Stimulated activated naive CD4-positive, alpha-beta T cell (primary cell): Measurements from ENCODE around the gene FRAS1.
"Not testable (repeated sequence)": the region's sequence is repeated elsewhere in the genome, so short reads cannot be mapped to it uniquely, and the experiment has no call there.

Experiments used
- DNase-seq, 6 experiments: peaks; one replicate each; lab custom pipeline; 2025; lab: John Stamatoyannopoulos, UW

Gene FRAS1

DNA sequence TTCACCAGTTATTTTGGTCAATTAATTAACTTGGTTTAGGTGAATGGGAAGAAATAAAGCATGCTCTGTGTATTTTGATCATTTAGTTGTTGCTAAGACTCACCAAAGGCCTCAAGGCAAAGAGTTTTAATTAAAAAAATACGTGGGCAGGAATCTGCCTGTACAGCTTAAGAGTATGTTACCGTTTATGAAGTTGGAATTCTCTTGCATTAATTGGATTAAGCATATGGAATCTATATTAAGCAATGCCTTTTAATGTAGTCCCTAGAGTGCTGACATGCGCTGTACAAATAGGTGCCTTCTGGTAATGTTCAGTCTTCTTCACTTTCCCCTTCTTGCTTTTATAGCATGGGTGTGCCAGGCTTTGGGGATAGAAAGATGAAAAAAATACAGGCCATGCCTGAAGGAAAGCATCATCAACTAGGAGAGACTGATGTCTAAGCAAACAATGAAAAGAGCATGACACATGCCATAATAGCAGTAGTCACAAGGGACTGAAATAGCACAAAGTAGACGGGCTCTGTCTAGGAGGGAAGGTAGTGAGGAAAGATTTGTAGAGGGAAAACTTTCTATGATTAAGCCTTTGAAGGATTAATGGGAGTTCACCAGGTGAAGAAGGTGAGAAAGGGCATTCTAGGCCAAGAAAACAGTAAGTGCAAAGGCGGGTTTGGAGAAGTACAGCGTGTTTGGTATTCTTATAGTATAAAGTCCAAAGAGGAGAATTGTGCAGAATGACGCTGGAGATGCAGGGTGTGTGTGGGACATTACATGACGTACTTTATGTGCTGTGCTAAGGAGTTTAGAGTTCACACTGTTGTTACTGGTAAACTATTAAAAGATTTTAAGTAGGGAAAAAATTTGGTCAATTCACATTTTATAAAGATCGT lies 268.4 kb downstream of the FRAS1 start:
- DNase-seq, result no peak

DNA sequence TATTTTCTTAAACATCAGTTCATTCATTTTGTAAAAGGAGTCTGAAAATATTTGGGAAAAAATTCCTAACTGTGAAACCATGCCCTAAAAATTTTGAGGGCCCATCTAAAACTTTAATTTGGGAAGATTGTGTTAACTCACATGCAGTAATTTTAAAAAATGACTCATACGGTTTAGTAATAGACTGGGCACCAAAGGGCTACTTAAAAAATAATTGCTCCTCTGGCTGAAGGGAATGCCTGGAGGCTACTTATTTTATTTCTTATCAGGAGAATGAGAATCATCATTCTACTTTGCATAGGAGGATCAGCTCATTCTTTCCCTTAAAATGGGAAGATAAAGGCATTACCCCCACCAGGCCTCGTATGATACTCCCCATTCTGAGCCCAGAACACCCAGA lies 271.5 kb downstream of the FRAS1 start:
- not testable (repeated sequence) for DNase-seq

DNA sequence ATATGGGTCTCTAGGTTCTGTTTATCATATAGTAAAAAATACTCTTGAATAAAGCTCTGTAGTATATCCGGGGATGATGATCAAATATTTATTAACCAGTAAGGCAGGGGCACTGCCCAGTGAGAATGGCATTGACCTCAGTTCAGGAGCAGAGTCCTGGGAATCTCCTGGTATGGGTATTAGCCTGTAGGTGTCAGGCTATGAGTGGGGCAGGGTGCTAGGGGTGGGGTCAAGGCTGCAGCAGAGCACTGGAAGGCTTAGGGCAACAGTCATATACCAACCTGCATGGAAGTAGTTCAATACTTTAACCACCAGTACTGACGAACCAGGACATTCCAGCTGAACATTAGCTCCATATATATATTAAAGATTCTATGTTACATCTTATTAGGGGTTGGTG lies 274.1 kb downstream of the FRAS1 start:
- no peak for DNase-seq

DNA sequence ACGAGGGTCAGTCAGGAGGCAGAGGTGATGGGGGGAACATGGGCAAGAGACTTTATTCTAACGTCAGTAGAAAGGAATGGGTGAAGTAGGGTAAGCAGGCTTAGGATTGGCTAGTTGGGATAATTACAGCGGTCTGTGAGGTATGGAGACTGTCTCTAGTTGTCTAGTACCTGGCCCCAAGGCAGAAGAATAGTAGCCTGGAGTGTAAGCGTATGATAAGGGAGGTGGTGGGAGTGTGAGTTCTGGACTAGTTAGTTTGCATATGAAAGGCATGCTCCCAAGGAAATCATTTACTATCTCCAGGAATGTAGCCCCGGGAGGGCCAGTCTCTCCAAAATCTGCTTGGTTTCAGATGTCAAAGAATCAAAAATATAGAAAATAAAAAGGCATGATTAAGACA lies 274.8 kb downstream of the FRAS1 start:
- DNase-seq, result no peak

DNA sequence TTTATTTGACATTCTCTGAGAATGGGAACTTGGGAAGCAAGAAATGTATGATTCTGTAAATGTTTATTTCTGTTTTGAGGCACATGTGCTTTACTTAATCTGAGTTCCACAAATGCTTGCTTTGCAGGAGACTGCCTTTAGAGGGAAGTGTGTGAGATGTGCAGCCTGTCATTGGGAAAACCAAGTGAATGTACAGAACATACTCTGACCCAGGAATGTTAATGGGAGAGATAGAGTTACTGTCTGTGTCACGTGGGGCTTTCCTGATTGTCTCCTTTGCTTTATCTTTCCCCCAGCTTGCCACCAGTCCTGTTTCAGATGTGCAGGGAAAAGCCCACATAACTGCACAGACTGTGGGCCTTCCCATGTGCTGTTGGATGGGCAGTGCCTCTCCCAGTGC lies 275.9 kb downstream of the FRAS1 start:
- no peak for DNase-seq

DNA sequence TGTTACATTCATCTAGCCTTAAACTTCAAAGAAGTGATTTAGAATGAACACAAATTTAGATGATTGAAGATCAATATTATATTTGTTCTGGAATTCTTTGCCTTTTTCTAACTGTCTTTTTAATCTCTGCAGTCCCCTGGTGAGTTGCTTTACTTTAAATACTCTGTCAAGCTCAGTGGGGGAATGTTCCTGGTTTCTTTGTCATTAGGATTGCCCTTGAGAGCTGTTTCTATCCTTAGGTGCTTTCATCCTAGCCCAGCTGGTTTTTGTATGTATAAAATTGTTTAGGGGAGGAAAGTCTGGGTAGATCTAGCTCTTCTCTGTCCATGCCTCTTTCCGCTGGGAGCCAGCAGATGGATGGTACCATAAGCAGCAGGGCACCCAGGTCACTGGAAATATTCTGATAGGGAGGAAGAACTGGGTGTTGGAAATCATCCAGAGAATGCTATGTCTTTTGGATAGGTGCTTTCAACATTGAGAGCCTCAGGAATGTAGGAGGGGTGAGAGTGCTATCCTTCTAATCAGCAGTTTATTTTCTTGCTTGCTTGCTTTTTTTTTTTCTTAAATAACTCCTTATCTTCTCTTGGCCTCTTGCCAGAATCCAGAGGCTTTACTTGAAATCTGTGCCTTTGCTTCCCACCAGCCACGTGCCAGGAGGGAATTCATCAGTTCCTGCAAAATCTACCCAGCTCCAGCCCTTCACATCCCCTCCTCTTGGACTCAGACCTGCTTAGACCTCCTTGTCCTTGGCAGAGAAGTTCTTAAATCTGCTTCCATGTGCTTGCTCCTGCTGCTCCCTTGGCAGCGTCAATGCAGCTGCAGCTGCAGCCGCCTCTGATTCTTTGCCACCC lies 279.2 kb downstream of the FRAS1 start:
- DNase-seq, result no peak

DNA sequence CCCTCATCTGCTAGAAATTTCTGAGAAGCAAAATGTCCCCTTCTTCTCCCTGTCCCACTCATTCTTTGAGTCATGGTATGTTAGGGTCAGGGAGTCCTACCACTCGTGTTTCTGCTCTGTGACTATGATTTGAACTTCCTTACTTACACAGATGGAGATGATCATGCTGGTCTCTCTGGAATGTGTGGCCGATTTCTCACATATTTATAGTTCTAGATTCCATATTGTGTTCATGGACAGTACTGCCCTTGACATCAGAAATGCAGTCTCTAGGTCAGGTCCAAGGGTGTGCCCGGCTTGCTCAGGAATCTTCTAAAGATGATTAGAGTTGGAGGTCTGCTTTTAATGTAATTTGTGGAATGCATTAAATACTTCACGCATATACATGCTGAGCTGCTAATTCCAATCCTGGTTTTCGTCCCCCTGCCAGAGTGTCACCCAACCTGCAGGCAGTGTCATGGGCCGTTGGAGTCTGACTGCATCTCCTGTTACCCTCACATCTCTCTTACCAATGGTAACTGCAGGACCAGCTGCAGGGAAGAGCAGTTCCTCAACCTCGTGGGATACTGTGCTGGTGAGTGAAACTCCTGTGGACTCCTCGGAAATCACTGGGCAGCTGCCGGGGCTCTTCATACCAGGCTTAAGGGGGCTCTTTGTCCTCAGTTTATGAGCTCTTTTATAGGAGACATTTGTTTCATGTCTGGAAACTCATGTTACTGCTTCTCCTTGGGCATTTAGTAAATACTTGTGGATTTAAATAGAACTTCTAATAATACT lies 280.3 kb downstream of the FRAS1 start:
- DNase-seq, result no peak

DNA sequence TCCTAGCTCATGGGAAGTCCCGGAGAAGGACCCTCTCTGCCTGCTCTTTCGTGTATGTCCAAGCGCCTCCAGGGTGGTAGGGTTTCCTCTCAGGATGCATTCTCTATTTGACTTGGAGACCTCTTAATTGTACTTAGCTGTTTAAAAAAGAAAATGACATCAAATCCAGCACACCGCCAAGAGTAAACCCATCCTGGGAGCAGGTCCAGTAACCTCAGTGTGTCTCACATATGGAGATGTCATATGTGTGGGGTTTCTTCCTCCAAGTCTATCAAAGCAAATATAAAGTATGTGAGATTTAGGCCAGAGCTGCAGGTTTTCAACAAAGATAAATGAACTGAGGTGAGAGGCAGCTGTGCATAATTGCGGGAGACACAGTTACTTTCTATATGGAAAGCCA lies 285.0 kb downstream of the FRAS1 start:
- no peak for DNase-seq

DNA sequence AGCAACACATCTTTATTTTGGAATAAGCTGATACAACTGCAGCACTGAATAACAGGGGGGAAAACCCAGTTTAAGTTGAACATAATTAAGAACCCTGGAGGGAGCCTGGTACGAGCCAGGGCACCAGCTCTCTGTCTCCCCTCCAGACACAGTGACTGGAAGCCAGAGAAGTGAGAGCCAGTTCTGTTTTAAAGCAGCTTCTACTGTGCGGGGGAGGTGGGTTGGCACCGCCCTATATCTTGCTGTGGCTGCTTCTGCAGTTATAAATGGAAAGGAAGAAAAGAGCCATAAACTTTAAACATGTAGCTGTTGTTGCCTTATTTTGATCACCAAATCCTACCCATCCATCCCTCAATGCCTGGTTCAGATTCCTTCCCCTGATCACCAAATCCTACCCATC lies 286.6 kb downstream of the FRAS1 start:
- DNase-seq, result no peak

DNA sequence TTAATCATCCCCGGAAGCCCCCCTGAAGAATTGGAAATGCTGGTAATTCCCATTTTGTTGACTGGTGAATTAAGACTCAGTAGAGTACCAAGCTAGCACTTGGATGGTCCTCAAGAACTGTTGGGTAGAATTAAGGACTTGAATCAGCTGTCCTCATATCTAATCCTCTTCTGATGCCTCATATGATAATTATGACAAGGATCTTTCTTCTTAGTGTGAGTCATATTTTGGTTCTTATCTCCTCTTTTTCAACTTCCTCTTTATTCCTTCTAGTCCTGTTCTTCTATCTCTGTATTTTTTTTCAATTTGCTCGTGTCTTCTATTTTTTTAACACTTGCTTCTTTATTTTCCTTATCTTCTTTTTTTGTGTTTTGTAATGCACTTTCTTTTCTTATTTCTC lies 288.1 kb downstream of the FRAS1 start:
- DNase-seq, result no peak

DNA sequence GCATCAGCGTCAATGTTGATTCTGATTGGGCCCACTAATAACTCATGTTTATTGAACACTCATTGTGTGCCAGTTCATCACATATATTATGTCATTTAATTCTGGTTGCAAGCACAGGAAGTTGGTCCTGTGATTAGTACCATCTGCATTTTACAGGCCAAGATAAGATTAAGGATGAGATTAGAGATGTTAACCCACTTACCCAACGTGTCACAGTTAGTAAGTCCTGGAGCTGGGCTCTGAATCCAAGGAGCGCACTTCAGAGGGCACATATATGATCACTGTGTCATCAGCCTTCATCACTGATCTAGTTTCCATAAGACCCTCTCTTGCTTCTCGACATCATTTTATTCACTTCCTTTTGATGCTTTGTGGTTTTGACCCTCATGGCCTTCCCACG lies 289.1 kb downstream of the FRAS1 start:
- no peak for DNase-seq

DNA sequence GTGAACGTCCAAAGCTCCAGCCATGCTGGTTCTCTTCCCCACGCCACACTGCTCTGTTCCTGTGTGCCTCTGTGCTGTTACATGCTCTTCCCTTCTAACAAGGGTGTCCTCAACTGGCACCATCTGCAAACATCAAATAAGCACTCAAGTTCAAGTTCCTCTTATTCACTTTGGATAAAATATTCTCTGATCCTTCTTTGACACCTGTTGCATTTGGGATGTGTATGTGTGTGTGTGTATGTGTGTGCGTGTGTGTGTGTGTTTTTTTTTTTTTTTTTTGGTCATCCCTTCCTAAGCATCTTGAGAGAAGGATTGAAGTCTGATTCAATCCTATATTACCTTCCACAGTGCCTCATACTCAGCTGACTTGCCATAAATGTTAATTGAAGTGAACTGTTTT lies 290.4 kb downstream of the FRAS1 start:
- DNase-seq, result no peak

DNA sequence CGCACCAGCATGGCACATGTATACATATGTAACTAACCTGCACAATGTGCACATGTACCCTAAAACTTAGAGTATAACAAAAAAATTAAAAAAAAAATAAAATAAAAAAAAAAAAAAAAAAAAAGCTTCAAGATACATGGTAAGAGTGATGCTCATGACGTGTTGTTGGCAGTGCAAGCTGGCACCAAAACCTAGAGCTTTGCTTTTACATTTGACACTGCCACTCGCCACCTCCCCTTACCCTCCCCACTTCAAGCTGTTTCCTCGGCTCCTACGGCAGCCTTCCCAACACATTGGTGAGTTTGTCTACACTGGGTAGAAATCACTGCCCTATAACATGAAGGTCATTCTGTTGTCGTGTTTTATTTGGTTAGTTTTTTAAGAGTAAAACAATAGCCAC lies 296.8 kb downstream of the FRAS1 start:
- no peak for DNase-seq

DNA sequence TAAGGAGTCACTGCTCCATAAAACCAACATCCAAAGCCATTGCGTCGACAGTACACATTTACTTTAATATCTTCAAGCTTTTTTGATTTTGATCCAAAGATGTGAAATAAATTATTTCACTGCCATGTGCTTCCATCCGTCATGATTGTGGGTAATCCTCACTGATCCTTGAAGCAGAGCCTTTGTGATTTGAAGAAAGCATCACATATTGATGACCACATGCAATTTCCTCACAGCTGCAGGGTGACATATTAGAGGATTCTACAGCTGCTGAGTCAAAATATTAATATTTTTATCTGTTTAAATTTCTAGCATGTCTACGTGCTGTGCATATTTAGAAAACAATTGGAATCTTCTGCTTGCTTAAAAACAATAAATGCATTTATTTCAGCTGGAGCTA lies 297.7 kb downstream of the FRAS1 start:
- DNase-seq, result no peak

DNA sequence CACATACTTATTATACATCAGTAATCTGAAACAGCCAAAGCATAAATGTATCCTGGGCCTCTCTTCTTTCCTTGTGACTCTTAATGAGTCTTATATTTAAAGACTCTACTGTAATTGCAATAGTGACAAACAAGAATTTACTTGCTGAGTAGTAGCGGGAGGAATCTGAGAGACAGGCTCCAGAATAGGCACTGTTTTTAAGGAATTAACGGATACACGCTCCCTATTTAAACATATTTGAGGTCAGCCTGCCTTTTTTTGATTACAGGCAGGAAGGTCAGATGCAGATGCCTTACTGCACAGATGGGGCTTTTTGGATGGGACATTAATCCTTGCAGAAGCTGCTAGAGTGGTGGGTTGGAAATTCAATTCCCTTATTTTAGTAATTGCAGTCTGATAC lies 298.2 kb downstream of the FRAS1 start:
- DNase-seq, result no peak

DNA sequence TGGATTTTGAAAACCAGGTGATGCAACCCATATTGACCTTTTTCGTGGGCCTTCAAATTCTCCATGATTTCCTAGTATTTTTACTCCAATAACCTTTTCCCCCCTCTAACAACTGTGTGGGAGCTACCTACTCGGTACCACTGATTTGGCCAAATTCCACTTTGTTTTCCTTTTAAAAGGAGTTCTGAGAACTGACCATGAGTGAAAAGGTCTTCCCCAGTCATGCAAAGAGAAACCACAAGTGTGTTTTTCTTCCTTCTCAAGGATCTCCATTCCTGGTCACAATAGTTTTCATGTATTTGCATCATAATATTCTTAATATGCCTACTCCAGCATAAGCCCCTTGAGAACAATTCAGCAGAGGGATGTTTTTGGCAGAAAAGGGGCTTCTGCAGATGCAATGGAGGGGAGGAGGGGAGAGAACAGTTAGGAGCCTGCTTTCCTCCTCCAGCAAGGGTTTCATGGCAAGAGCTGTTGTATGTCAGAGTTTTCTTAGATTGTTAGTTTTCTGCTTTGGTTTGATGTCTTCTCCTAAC lies 299.2 kb downstream of the FRAS1 start:
- DNase-seq, result no peak

DNA sequence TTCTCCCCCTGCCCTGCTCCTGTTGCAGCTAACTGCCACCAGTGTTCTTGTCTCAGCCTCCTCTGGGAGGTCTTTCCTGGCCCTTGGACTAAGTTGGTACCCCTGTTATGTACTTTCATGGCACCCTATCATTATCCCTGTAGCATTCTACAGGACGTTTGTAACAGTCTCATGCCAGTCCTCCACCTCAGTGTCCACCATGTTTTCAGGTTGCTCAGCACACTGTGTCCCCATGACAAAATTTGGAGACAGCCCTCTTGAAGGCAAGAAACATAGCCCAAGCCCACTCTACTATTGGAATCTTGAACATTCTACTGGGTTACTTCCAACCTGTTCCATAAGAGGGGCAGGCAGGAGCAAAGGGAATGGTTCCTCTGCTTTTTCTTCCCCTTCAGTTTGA lies 300.0 kb downstream of the FRAS1 start:
- no peak for DNase-seq

DNA sequence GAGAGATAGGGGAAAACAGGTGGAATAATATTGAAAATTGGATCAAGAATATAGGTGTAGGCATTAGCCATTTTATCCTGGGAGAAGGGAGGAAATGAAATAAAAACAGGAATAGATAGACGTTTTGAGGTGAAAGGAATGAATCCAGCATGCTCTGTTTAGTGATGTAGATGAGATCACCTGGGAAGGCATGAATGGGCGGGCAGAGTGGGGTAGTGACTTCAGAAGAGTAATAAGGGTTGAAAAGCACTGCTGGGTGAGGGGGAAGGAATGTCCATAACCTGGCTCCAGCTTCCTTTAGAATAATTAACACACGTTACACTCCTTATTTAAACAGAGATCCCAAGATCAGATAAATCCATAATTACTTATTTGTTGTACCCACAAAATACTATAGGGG lies 303.3 kb downstream of the FRAS1 start:
- DNase-seq, result no peak

DNA sequence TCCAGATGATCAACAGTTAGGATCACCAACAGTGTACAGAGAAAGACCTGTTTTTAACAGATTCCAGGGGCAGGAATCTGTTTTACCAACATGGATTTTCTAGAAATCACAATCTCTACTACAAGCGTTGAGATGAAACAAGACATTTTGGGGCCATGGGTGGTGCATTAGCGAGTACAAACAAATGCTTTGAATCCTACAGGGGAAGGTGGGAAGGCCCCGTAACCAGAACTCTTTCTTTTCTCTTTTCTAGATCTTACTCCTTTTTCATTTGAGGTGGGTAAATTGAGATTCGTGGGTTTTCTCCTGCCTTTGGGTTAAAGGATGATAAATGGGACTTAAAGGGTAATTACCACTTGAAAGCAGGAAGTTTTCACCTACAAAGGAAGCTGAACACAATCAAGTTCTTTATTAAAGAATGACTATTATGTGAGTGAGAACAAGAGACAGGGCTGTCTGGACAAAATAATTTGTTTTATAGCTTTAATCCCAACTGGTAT lies 304.5 kb downstream of the FRAS1 start:
- DNase-seq, result no peak

DNA sequence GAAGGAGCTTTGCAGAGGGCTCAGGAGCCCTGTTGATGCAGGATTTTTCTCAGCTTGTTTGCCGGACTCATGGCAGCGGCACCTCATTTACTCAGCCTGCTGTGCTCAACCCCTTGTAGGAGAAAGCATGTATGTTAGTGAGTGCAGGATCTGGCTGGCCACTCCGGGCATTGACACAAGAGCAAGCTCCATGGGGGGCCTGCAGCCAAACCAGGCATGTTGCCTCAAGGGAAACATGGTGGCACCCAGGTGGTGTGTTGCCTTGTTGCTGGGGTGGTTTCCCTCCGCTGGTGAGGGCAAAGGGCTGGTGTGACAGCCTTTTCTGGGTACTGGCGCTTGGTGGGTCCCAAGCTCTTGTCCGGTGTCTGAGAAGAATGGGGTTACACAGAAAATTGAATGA lies 305.2 kb downstream of the FRAS1 start:
- no peak for DNase-seq

DNA sequence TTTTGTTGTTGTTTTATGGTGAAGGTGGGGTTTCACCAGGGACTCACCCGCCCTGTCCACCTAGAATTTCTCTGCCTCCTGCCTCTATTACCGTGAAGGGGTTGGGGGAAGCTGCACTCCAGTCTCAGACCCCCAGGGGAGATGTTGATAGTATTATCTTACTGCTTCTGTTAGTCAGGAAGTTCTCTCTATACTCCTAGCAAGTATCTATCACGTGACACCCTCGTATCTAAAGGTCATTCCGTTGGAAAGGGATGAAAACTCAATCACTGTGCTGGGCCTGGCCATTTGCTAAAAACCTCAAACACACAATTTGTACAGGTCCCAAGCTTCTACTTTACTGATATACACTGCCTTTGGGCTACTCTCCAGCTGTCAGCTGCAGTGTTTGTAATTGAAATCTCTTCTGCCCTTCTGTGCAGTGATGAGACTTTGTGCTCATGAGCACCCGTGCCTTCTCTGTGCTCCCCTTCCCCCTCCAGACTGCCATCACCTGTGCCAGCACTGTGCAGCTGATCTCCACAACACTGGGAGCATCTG lies 306.0 kb downstream of the FRAS1 start:
- DNase-seq, result no peak

DNA sequence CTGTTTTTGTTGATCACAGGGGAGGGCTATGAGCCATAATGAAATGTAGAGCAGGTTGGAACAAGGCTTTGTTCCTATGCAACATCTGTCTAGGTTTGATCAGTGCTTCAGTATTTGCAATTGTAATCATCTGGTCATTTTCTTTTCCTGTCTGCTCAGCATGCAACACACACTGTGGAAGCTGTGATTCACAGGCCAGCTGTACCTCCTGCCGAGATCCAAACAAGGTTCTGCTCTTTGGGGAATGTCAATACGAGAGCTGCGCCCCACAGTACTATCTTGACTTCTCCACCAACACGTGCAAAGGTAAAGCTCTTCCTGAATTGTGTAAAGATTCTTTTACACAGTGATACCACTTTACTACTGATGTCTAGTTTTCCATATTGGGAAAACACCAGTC lies 312.6 kb downstream of the FRAS1 start:
- no peak for DNase-seq
